ENCODE results near the gene GRAMD1C. TPM values are rescaled to one million over a fixed set of nuclear protein-coding genes. Genes with fewer than 3 reads are reported as not detected.
"Not testable (repeated sequence)": the region's sequence is repeated elsewhere in the genome, so short reads cannot be mapped to it uniquely, and the experiment has no call there.

GRAMD1C gene
- total and polyA plus RNA-seq, 2 experiments from 2014 or later = 3.2 to 6.0 TPM

DNA sequence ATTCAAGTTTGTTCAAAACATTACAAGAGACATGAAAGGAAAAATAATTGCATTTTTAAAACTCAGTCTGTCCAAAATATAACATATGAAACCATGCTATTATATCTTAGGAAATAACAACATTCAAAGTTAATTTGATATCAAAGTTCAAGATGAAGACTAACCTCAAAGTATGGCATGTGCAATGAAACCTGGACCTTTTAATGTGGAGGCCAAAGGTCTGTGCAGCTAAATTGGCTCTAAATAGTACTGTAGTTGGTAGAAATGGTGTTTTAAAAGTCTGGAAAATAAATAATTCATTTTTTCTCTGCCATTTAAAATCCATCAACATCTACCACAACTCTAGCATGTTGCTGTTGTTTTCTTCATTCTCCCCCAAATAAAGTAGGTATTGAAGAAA is 8.7 kb downstream of the GRAMD1C start:
- Histone ChIP-seq H3K36me3 (ENCODE audit: low read depth) (no peaks in the 10 kb centered on the region), H3K9ac (no peak overlapping the region), H3K27me3 (replicated peaks; ENCODE audit: insufficient read depth) (no peaks in the 10 kb centered on the region), H3F3A (ENCODE audit: insufficient read depth) (no peaks in the 10 kb centered on the region), H3K4me1 (ENCODE audit: insufficient read depth) (no peaks in the 10 kb centered on the region), H3K4me2 (ENCODE audit: unreplicated experiment) (no peak overlapping the region), H4K20me1 (ENCODE audit: insufficient read depth) (no peaks in the 10 kb centered on the region), H3K9me3 (ENCODE audit: low read depth) (no peaks in the 10 kb centered on the region), H3K27ac (no peak overlapping the region), H3K79me2 (ENCODE audit: insufficient read depth) (no peaks in the 10 kb centered on the region), H2AFZ (no peak overlapping the region), H3K4me3 (no peak overlapping the region), H3K9me2 (ENCODE audit: insufficient read depth) (no peaks in the 10 kb centered on the region)
- in situ Hi-C loops (cut with MboI) = loop anchor here (5.0 kb wide), 1 partner anchor 65 kb away; no protein-coding TSS in a partner anchor
- TF ChIP-seq EZH2phosphoT487 (IDR thresholded peaks at IDR 0.05; ENCODE audit: insufficient read depth, low read depth) (no peak), EZH2 (IDR thresholded peaks at IDR 0.05; ENCODE audit: insufficient read depth, poor library complexity, severe bottlenecking) (no peak)
- DNase-seq = no peak

- peak; percentile 10 for DNase-seq
- no peaks in the 10 kb centered on the region for H3K9me2 ChIP-seq (ENCODE audit: insufficient read depth)
- H3K4me2 ChIP-seq (ENCODE audit: unreplicated experiment) = no peak overlapping the region
- H3K27ac ChIP-seq = no peak overlapping the region
- no peaks in the 10 kb centered on the region for H3K79me2 ChIP-seq (ENCODE audit: insufficient read depth)
- H2AFZ ChIP-seq = no peak overlapping the region
- in situ Hi-C loops (cut with MboI) = loop anchor here (5.0 kb wide), 1 partner anchor 64 kb away; no protein-coding TSS in a partner anchor
- H3K9ac ChIP-seq = no peak overlapping the region
- H3K27me3 ChIP-seq (replicated peaks; ENCODE audit: insufficient read depth) = no peaks in the 10 kb centered on the region
- WGBS, 2 experiments (ENCODE audit: low coverage in 1 of 2, low lambda C conversion rate in 2 of 2, missing lambda C conversion rate in 2 of 2) = 72 to 75% methylated on average over 2 of the region's 2 CpGs
- no peak overlapping the region for H3K4me3 ChIP-seq
- no peaks in the 10 kb centered on the region for H3F3A ChIP-seq (ENCODE audit: insufficient read depth)
- H3K36me3 ChIP-seq (ENCODE audit: low read depth) = no peaks in the 10 kb centered on the region
- H3K4me1 ChIP-seq (ENCODE audit: insufficient read depth) = no peaks in the 10 kb centered on the region
- H4K20me1 ChIP-seq (ENCODE audit: insufficient read depth) = no peaks in the 10 kb centered on the region
- no peaks in the 10 kb centered on the region for H3K9me3 ChIP-seq (ENCODE audit: low read depth)
- TF ChIP-seq EZH2phosphoT487 (IDR thresholded peaks at IDR 0.05; ENCODE audit: insufficient read depth, low read depth) (no peak), EZH2 (IDR thresholded peaks at IDR 0.05; ENCODE audit: insufficient read depth, poor library complexity, severe bottlenecking) (no peak)
These were observed 9.3 kb downstream of the GRAMD1C start for GRCh38 chr3:113847664-113848461.

GRCh38 chr3:113849071-113849470 is 10.5 kb downstream of the GRAMD1C start:
- not testable (repeated sequence) for H3K9ac ChIP-seq; H3K36me3 ChIP-seq (ENCODE audit: low read depth); H4K20me1 ChIP-seq (ENCODE audit: insufficient read depth); H3K79me2 ChIP-seq (ENCODE audit: insufficient read depth); H3K9me2 ChIP-seq (ENCODE audit: insufficient read depth); H3K4me1 ChIP-seq (ENCODE audit: insufficient read depth); H2AFZ ChIP-seq; H3K4me2 ChIP-seq (ENCODE audit: unreplicated experiment); H3F3A ChIP-seq (ENCODE audit: insufficient read depth); H3K4me3 ChIP-seq; H3K9me3 ChIP-seq (ENCODE audit: low read depth); DNase-seq; H3K27ac ChIP-seq; H3K27me3 ChIP-seq (replicated peaks; ENCODE audit: insufficient read depth)
- 85% methylated on average over 3 of the region's 3 CpGs for WGBS, 2 experiments (ENCODE audit: low coverage in 1 of 2, low lambda C conversion rate in 2 of 2, missing lambda C conversion rate in 2 of 2)
- in situ Hi-C loops (cut with MboI) = loop anchor here (5.0 kb wide), 1 partner anchor 63 kb away; no protein-coding TSS in a partner anchor

- H3K4me1 ChIP-seq (ENCODE audit: insufficient read depth); DNase-seq; H3K9me3 ChIP-seq (ENCODE audit: low read depth); H3K27ac ChIP-seq; H3K27me3 ChIP-seq (replicated peaks; ENCODE audit: insufficient read depth); H3K79me2 ChIP-seq (ENCODE audit: insufficient read depth); H4K20me1 ChIP-seq (ENCODE audit: insufficient read depth); H3K36me3 ChIP-seq (ENCODE audit: low read depth); H3K4me2 ChIP-seq (ENCODE audit: unreplicated experiment); H2AFZ ChIP-seq; H3K9me2 ChIP-seq (ENCODE audit: insufficient read depth); H3F3A ChIP-seq (ENCODE audit: insufficient read depth); H3K4me3 ChIP-seq; H3K9ac ChIP-seq: not testable (repeated sequence)
- 63 to 91% methylated on average over 1 to 17 of the region's 22 CpGs for WGBS, 2 experiments (ENCODE audit: low coverage in 1 of 2, low lambda C conversion rate in 2 of 2, missing lambda C conversion rate in 2 of 2)
- in situ Hi-C loops (cut with MboI) = loop anchor here (5.0 kb wide), 1 partner anchor 62 kb away; no protein-coding TSS in a partner anchor
These were observed 11.3 kb downstream of the GRAMD1C start for GRCh38 chr3:113849841-113850240.

DNA sequence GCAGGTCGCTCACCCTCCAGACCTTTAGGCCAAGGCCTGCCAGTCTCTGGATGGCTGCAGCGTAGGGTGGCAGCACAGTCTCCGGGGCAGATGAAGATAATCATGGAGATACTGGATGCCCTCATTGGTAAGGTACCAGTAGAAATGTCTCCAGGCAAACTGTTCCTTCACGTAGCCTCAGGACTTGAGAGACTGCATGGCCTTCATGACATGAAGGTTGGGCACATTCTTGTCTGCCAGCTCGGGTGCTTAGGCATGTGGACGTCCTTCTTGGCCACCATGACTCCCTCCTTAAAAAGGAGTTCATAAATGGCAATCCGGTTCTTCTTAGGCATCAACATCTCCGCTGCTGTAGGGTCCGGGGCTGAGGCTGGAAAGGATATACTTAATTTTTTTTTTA is 11.8 kb downstream of the GRAMD1C start:
- in situ Hi-C loops (cut with MboI); DNase-seq: not testable (repeated sequence)

More for the DNA sequence above, 11.8 kb downstream of the GRAMD1C start:
- H2AFZ ChIP-seq; H4K20me1 ChIP-seq (ENCODE audit: insufficient read depth); H3K4me1 ChIP-seq (ENCODE audit: insufficient read depth); H3K4me3 ChIP-seq; H3K9ac ChIP-seq; H3K9me3 ChIP-seq (ENCODE audit: low read depth); H3K27ac ChIP-seq; H3F3A ChIP-seq (ENCODE audit: insufficient read depth); H3K4me2 ChIP-seq (ENCODE audit: unreplicated experiment); H3K79me2 ChIP-seq (ENCODE audit: insufficient read depth); H3K36me3 ChIP-seq (ENCODE audit: low read depth); H3K9me2 ChIP-seq (ENCODE audit: insufficient read depth); H3K27me3 ChIP-seq (replicated peaks; ENCODE audit: insufficient read depth): not testable (repeated sequence)
- 92 to 93% methylated on average over 9 of the region's 9 CpGs for WGBS, 2 experiments (ENCODE audit: low coverage in 1 of 2, low lambda C conversion rate in 2 of 2, missing lambda C conversion rate in 2 of 2)

Data from GM23248 (cell line).